ENCODE data around the gene CCDC157.

The CCDC157 gene

DNA sequence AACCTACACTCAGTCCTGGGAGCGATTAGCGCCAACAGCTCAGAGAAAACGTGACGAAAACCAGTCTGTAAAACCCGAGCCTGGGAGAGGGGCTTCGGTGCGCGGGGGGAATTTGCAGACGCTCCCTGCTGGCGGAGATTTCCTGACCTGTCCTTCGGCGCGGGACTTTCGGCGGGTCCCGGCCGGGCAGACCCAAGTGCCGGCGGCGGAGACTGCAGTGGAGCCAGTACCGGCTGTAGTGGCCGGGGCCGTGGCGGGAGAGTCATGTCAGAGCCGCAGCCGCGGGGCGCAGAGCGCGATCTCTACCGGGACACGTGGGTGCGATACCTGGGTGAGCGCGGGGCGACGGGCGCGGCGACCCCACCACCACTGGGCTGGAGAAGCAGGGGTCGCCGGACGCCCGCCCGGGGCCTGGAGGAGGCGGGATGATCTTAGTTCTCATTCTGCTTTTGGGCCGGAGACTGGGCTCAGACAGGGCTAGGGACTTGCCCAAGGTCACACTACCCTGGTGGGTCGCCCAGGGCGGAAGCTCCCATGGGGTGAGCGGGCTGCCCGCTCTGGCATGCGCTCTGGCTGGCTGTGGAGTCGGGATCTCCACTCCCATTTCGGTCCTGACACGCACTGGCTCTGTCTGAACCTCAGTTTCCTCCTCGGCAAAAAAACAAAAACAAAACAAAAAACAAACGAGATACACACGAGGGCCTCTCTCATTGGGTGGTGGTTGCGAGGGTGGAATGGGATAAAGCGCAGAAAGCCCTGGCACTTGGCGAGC is 69.0 kb downstream of the CCDC157 start, which contains the start of gene MTFP1 (continued):
- TF ChIP-seq, protein P1, sequence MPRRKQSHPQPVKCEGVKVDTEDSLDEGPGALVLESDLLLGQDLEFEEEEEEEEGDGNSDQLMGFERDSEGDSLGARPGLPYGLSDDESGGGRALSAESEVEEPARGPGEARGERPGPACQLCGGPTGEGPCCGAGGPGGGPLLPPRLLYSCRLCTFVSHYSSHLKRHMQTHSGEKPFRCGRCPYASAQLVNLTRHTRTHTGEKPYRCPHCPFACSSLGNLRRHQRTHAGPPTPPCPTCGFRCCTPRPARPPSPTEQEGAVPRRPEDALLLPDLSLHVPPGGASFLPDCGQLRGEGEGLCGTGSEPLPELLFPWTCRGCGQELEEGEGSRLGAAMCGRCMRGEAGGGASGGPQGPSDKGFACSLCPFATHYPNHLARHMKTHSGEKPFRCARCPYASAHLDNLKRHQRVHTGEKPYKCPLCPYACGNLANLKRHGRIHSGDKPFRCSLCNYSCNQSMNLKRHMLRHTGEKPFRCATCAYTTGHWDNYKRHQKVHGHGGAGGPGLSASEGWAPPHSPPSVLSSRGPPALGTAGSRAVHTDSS (tag by site-specific recombination; IDR thresholded peaks at IDR 0.05): no peak
- TF ChIP-seq, protein P2, sequence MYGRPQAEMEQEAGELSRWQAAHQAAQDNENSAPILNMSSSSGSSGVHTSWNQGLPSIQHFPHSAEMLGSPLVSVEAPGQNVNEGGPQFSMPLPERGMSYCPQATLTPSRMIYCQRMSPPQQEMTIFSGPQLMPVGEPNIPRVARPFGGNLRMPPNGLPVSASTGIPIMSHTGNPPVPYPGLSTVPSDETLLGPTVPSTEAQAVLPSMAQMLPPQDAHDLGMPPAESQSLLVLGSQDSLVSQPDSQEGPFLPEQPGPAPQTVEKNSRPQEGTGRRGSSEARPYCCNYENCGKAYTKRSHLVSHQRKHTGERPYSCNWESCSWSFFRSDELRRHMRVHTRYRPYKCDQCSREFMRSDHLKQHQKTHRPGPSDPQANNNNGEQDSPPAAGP (tag by site-specific recombination; IDR thresholded peaks at IDR 0.05): peak; percentile 51; the same call in 1 of the 2 replicates
- TF ChIP-seq SP2 (tag by site-specific recombination; IDR thresholded peaks at IDR 0.05) (peak; percentile 52), ZNF302 (tag by site-specific recombination; IDR thresholded peaks at IDR 0.05; ENCODE audit: low read depth) (no peak), ZNF544 (tag by site-specific recombination; IDR thresholded peaks at IDR 0.05) (no peak), ZNF571 (tag by site-specific recombination; IDR thresholded peaks at IDR 0.05) (no peak), ZNF791 (tag by site-specific recombination; IDR thresholded peaks at IDR 0.05) (no peak), YY2 (tag by site-specific recombination; IDR thresholded peaks at IDR 0.05) (no peak), ZBTB48 (tag by site-specific recombination; IDR thresholded peaks at IDR 0.05) (peak; percentile 100), ZSCAN23 (tag by site-specific recombination; IDR thresholded peaks at IDR 0.05) (no peak), EGR2 (tag by site-specific recombination; IDR thresholded peaks at IDR 0.05; ENCODE audit: low read depth) (no peak), ZNF10 (tag by site-specific recombination; IDR thresholded peaks at IDR 0.05) (peak; percentile 50; the same call in 1 of the 2 replicates), REPIN1 (tag by site-specific recombination; IDR thresholded peaks at IDR 0.05; ENCODE audit: low read depth) (no peak), ZNF155 (tag by site-specific recombination; IDR thresholded peaks at IDR 0.05) (no peak), ZNF664 (tag by site-specific recombination; IDR thresholded peaks at IDR 0.05) (no peak), ZNF335 (tag by site-specific recombination; conservative IDR thresholded peaks at IDR 0.05) (peak; percentile 94), BCL11B (tag by site-specific recombination; IDR thresholded peaks at IDR 0.05; ENCODE audit: low read depth) (peak; percentile 18; the same call in 1 of the 2 replicates), BCL11A (tag by site-specific recombination; IDR thresholded peaks at IDR 0.05; ENCODE audit: low read depth) (peak; percentile 46; the same call in 1 of the 2 replicates)
- TF ChIP-seq, protein P3, sequence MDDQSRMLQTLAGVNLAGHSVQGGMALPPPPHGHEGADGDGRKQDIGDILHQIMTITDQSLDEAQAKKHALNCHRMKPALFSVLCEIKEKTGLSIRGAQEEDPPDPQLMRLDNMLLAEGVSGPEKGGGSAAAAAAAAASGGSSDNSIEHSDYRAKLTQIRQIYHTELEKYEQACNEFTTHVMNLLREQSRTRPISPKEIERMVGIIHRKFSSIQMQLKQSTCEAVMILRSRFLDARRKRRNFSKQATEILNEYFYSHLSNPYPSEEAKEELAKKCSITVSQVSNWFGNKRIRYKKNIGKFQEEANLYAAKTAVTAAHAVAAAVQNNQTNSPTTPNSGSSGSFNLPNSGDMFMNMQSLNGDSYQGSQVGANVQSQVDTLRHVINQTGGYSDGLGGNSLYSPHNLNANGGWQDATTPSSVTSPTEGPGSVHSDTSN (CRISPR knock-in tag; IDR thresholded peaks at IDR 0.05): no peak
- TF ChIP-seq, protein P4, sequence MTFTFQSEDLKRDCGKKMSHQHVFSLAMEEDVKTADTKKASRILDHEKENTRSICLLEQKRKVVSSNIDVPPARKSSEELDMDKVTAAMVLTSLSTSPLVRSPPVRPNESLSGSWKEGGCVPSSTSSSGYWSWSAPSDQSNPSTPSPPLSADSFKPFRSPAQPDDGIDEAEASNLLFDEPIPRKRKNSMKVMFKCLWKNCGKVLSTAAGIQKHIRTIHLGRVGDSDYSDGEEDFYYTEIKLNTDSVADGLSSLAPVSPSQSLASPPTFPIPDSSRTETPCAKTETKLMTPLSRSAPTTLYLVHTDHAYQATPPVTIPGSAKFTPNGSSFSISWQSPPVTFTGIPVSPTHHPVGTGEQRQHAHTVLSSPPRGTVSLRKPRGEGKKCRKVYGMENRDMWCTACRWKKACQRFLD (tag by site-specific recombination; IDR thresholded peaks at IDR 0.05): no peak
- TF ChIP-seq, protein P5, sequence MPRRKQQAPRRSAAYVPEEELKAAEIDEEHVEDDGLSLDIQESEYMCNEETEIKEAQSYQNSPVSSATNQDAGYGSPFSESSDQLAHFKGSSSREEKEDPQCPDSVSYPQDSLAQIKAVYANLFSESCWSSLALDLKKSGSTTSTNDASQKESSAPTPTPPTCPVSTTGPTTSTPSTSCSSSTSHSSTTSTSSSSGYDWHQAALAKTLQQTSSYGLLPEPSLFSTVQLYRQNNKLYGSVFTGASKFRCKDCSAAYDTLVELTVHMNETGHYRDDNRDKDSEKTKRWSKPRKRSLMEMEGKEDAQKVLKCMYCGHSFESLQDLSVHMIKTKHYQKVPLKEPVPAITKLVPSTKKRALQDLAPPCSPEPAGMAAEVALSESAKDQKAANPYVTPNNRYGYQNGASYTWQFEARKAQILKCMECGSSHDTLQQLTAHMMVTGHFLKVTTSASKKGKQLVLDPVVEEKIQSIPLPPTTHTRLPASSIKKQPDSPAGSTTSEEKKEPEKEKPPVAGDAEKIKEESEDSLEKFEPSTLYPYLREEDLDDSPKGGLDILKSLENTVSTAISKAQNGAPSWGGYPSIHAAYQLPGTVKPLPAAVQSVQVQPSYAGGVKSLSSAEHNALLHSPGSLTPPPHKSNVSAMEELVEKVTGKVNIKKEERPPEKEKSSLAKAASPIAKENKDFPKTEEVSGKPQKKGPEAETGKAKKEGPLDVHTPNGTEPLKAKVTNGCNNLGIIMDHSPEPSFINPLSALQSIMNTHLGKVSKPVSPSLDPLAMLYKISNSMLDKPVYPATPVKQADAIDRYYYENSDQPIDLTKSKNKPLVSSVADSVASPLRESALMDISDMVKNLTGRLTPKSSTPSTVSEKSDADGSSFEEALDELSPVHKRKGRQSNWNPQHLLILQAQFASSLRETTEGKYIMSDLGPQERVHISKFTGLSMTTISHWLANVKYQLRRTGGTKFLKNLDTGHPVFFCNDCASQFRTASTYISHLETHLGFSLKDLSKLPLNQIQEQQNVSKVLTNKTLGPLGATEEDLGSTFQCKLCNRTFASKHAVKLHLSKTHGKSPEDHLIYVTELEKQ (tag by site-specific recombination; IDR thresholded peaks at IDR 0.05; ENCODE audit: borderline replicate concordance): no peak
- TF ChIP-seq, protein P6, sequence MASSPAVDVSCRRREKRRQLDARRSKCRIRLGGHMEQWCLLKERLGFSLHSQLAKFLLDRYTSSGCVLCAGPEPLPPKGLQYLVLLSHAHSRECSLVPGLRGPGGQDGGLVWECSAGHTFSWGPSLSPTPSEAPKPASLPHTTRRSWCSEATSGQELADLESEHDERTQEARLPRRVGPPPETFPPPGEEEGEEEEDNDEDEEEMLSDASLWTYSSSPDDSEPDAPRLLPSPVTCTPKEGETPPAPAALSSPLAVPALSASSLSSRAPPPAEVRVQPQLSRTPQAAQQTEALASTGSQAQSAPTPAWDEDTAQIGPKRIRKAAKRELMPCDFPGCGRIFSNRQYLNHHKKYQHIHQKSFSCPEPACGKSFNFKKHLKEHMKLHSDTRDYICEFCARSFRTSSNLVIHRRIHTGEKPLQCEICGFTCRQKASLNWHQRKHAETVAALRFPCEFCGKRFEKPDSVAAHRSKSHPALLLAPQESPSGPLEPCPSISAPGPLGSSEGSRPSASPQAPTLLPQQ (tag by site-specific recombination; IDR thresholded peaks at IDR 0.05): peak; percentile 79
- TF ChIP-seq, protein P7, sequence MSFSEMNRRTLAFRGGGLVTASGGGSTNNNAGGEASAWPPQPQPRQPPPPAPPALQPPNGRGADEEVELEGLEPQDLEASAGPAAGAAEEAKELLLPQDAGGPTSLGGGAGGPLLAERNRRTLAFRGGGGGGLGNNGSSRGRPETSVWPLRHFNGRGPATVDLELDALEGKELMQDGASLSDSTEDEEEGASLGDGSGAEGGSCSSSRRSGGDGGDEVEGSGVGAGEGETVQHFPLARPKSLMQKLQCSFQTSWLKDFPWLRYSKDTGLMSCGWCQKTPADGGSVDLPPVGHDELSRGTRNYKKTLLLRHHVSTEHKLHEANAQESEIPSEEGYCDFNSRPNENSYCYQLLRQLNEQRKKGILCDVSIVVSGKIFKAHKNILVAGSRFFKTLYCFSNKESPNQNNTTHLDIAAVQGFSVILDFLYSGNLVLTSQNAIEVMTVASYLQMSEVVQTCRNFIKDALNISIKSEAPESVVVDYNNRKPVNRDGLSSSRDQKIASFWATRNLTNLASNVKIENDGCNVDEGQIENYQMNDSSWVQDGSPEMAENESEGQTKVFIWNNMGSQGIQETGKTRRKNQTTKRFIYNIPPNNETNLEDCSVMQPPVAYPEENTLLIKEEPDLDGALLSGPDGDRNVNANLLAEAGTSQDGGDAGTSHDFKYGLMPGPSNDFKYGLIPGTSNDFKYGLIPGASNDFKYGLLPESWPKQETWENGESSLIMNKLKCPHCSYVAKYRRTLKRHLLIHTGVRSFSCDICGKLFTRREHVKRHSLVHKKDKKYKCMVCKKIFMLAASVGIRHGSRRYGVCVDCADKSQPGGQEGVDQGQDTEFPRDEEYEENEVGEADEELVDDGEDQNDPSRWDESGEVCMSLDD (tag by site-specific recombination; IDR thresholded peaks at IDR 0.05): no peak
- TF ChIP-seq, protein P8, sequence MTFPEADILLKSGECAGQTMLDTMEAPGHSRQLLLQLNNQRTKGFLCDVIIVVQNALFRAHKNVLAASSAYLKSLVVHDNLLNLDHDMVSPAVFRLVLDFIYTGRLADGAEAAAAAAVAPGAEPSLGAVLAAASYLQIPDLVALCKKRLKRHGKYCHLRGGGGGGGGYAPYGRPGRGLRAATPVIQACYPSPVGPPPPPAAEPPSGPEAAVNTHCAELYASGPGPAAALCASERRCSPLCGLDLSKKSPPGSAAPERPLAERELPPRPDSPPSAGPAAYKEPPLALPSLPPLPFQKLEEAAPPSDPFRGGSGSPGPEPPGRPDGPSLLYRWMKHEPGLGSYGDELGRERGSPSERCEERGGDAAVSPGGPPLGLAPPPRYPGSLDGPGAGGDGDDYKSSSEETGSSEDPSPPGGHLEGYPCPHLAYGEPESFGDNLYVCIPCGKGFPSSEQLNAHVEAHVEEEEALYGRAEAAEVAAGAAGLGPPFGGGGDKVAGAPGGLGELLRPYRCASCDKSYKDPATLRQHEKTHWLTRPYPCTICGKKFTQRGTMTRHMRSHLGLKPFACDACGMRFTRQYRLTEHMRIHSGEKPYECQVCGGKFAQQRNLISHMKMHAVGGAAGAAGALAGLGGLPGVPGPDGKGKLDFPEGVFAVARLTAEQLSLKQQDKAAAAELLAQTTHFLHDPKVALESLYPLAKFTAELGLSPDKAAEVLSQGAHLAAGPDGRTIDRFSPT (tag by site-specific recombination; IDR thresholded peaks at IDR 0.05): no peak; the same call in 1 of the 2 replicates
